Urothelium cell line (cell line): ENCODE data around the gene FSTL4.

Experiments
- DNase-seq: peaks from one replicate; pipeline ENCODE4 v3.0.0; 2011; ENCODE audit warnings: low spot score, mixed read lengths
- FAIRE-seq: peaks from 2 replicates; lab custom pipeline; 2011; peaks lifted over from hg19 to GRCh38; lab: Jason Lieb, UNC

Gene FSTL4

GRCh38 chr5:133393776-133394476, 218.4 kb downstream of the FSTL4 start:
- no peak for DNase-seq
- no peak for FAIRE-seq

GRCh38 chr5:133392448-133392847, 219.9 kb downstream of the FSTL4 start:
- FAIRE-seq (no peak), DNase-seq (no peak)

GRCh38 chr5:133391354-133392136, 220.8 kb downstream of the FSTL4 start:
- FAIRE-seq (no peak), DNase-seq (no peak)

GRCh38 chr5:133390416-133391353, 221.7 kb downstream of the FSTL4 start:
- DNase-seq: no peak
- peak; percentile 48 for FAIRE-seq

- DNase-seq (no peak), FAIRE-seq (no peak)
Observed at GRCh38 chr5:133389066-133389590, 223.2 kb downstream of the FSTL4 start.

GRCh38 chr5:133387621-133388020, 224.7 kb downstream of the FSTL4 start:
- no peak for FAIRE-seq
- no peak for DNase-seq

GRCh38 chr5:133387091-133387490, 225.2 kb downstream of the FSTL4 start:
- FAIRE-seq (peak; percentile 46), DNase-seq (no peak)

- no peak for FAIRE-seq
Observed at GRCh38 chr5:133386662-133387061, 225.7 kb downstream of the FSTL4 start.

GRCh38 chr5:133385346-133385745, 227.0 kb downstream of the FSTL4 start:
- FAIRE-seq (no peak), DNase-seq (no peak)

More at GRCh38 chr5:133386662-133387061, 225.7 kb downstream of the FSTL4 start:
- no peak for DNase-seq

- FAIRE-seq: no peak
Observed at GRCh38 chr5:133384903-133385302, 227.4 kb downstream of the FSTL4 start.

GRCh38 chr5:133384120-133384855, 228.1 kb downstream of the FSTL4 start:
- no peak for FAIRE-seq
- DNase-seq: no peak

More at GRCh38 chr5:133384903-133385302, 227.4 kb downstream of the FSTL4 start:
- no peak for DNase-seq

GRCh38 chr5:133383580-133383939, 228.8 kb downstream of the FSTL4 start:
- FAIRE-seq (no peak), DNase-seq (no peak)

GRCh38 chr5:133382661-133383579, 229.4 kb downstream of the FSTL4 start:
- no peak for DNase-seq
- FAIRE-seq: peak; percentile 56

GRCh38 chr5:133381571-133382365, 230.6 kb downstream of the FSTL4 start:
- DNase-seq: no peak
- no peak for FAIRE-seq

- FAIRE-seq (peak; percentile 79), DNase-seq (no peak)
Observed at GRCh38 chr5:133381041-133381440, 231.3 kb downstream of the FSTL4 start.

- FAIRE-seq (no peak), DNase-seq (no peak)
Observed at GRCh38 chr5:133377736-133378135, 234.6 kb downstream of the FSTL4 start.

- no peak for FAIRE-seq
- DNase-seq: no peak
Observed at GRCh38 chr5:133376986-133377385, 235.4 kb downstream of the FSTL4 start.

GRCh38 chr5:133373121-133373870, 239.0 kb downstream of the FSTL4 start:
- FAIRE-seq: peak; percentile 83
- no peak for DNase-seq
